Measurements from ENCODE around the gene ALG1. TPM values are rescaled to one million over a fixed set of nuclear protein-coding genes. Genes with fewer than 3 reads are reported as not detected.

ALG1 gene
- polyA plus RNA-seq (ENCODE audit: insufficient read length in 10 of 10), result 10 to 100 TPM in 9 of 10 donors, 1 to 10 TPM in 1; 9.5 to 14.1 (median 10.7) TPM
- long read RNA-seq, donor 1, transcript ALG1-201 (13 exons, 2,132 nt), result major isoform, 5 of 5 reads
- long read RNA-seq, donor 1, partial matches to known transcripts, result 0 of 5 reads
- long read RNA-seq, donor 1, other reads (novel, unspliced or antisense), result 0 of 5 reads
- long read RNA-seq, donor 2, partial matches to known transcripts, result 0 of 4 reads
- long read RNA-seq, donor 2, other reads (novel, unspliced or antisense), result 0 of 4 reads
- long read RNA-seq, donor 3, result 0 reads
- long read RNA-seq, donor 4, partial matches to known transcripts, result 0 of 3 reads
- long read RNA-seq, donor 4, other reads (novel, unspliced or antisense), result 0 of 3 reads
- long read RNA-seq, donor 5, partial matches to known transcripts, result 0 of 3 reads
- long read RNA-seq, donor 5, other reads (novel, unspliced or antisense), result 0 of 3 reads
- long read RNA-seq, donor 6, partial matches to known transcripts, result 0 of 1 reads
- long read RNA-seq, donor 6, other reads (novel, unspliced or antisense), result 0 of 1 reads
- long read RNA-seq, donor 7, partial matches to known transcripts, result 0 of 4 reads
- long read RNA-seq, donor 7, other reads (novel, unspliced or antisense), result 0 of 4 reads
- long read RNA-seq, donor 8, partial matches to known transcripts, result 0 of 2 reads
- long read RNA-seq, donor 8, other reads (novel, unspliced or antisense), result 0 of 2 reads
- long read RNA-seq, donor 9, result 0 reads

DNA sequence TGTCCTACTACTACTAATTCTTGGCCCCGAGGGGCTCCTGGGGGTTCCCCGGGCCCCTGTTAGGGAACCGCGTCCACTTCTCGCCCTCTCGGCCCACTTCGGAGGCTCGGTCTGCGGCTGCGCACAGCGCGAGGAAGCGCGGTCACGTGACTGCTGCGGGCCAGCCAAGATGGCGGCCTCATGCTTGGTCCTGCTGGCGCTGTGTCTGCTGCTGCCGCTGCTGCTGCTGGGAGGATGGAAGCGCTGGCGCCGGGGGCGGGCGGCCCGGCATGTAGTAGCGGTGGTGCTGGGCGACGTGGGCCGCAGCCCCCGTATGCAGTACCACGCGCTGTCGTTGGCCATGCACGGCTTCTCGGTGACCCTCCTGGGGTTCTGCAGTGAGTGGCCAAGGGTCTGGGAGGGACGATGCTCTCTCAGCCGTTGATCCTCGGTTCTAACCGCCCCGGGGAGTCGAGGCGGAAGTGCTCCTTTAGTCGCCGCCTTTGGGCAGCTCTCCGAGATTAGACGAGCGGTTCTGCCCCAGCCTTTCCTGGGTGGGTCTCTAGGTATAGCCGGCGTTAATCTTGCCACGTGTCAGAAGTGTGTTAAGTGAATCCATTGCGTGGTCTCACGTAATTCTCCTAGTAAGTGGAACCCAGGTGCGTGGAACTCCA is at the start of gene ALG1:
ALG1 (plus strand) TSS at position 163 of the 653 bp plus-strand sequence; CDS start at position 170, 7 bp downstream.
- peak; percentile 83 to 97 (median 93) for DNase-seq

GRCh38 chr16:5022521-5022920 is 49.1 kb upstream of the ALG1 start:
- no peak for DNase-seq

- peak in 1 of 3 donors; percentile 27 for DNase-seq
Measured at GRCh38 chr16:5024632-5025031, 47.0 kb upstream of the ALG1 start.

DNA sequence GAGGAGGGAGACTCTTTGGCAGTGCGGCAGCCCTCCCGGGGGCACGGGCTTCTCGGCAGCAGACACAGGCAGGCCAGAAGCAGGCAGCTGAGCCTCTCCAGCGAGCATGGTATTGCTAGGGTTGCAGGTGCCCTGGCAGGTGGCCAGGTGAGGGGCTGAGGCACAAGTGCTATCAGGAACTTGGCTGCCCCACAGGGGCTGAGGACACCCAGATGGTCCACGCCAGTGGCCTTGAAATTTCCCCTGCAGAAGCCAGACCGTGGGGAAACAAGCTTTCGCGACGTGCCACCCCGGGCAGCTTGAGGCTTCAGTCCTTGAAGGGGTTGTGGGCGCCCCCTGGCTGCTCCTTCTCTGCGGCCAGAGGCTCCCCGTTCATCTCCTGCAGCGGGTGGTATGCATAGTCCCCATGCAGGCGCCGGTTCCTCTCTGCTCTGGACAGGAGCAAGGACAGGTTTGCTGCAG is 46.4 kb upstream of the ALG1 start:
- peak in 1 of 3 donors; percentile 27 for DNase-seq

- DNase-seq, result no peak
Measured at GRCh38 chr16:5026664-5027063, 45.0 kb upstream of the ALG1 start.

- no peak for DNase-seq
Measured at GRCh38 chr16:5027086-5027485, 44.6 kb upstream of the ALG1 start.

- DNase-seq, result no peak
Measured at GRCh38 chr16:5027575-5028235, 43.9 kb upstream of the ALG1 start.

- no peak for DNase-seq
Measured at GRCh38 chr16:5028950-5029475, 42.6 kb upstream of the ALG1 start.

DNA sequence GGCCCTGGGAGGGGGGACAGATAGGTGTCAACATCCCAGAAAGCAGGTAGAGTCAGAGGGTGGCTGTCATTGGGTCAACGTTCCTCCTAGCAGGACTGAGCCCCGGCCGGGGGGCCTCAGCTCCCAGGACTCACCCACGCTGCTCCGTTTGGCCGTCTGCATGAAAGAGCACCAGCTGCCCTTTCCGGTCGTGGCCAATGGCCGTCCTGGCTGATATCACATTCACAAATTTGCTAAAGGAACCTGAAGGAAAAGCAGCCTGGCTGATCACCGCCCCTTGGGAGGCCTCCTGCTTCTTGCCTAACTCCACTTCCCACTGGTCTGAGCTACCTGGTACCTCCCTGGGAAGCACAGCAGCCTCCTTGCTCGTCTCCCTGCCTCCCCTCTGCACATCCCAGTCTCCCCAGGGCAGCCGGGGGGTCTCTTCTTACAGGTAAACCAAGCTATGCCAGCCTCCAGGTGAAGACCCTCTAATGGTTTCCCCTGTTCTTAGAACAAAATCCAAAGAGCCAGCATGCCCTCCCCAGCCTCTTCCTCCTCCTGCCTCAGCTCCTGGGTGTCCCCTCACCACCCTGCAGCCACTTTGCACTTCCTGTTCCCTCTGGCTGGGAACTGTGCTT is 41.3 kb upstream of the ALG1 start:
- DNase-seq, result no peak

- DNase-seq, result no peak
Measured at GRCh38 chr16:5031601-5032000, 40.0 kb upstream of the ALG1 start.

GRCh38 chr16:5032748-5033167 is 38.9 kb upstream of the ALG1 start:
- DNase-seq, result no peak

DNA sequence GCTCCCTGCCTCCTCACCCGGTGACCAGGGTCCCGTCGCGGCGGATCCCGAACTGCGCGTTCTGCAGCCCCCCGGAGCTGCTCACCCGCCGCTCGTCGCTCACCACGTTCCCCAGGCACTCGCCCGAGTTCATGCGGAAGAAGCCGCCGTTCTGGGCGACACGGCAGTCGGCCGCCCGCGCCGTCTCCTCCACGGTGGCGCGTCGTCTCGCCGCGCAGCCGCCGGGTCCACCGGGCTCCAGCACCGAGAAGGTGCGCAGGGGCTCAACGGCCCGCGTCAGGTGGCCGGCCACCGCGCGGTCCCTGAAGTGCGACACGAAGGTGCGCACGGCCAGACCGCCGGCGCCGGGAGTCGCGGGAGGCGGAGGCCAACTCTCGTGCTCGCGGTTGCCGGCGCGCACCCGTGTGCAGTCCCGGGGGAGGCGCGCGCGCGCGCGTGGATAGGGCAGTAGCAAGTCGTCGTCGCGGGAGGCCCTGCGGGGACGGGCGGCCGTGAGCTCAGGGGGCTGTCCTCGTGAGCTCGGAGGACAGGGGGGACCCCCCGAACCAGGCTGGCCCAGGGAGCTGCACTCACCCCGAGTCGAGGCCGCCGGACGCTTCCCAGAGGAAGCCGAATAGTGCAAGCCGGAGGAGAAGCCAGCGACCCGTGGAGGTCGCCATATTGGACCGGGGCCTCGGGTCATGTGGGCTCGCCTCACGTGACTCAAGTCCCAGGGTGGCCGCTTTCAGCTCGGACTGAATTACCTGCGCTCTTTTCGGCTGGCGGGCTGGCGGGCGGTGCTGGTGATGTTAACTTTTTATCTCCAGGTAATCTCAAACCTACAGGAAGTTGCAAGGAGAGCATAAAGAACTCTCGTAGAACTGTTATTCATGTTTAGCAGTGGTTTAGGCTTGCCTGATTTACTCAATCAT is 38.1 kb upstream of the ALG1 start, which contains the start of gene NAGPA:
NAGPA (minus strand) TSS at position 680 of the 911 bp plus-strand sequence; CDS start at position 659, 21 bp downstream.
- peak; percentile 85 to 95 (median 88) for DNase-seq

DNA sequence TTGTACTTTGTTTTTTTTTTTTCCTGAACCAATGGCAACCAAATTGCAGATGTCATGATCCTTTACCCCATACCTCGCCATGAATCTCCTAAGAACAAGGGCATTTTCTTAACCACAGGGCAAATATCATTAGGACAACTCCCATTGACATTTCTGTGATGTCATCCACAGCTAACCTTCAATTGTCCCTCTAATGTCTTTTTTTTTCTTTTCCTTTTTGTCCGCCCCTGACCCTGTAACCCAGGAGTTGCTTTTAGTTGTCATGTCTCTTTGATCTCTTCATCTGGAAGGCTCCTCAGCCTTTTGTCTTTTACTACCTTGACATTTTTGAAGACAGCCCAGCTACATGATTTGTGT is 37.5 kb upstream of the ALG1 start:
- DNase-seq, result no peak

- no peak for DNase-seq
Measured at GRCh38 chr16:5035909-5036227, 35.8 kb upstream of the ALG1 start.

- peak in 1 of 3 donors; percentile 15 for DNase-seq
Measured at GRCh38 chr16:5036228-5037156, 35.2 kb upstream of the ALG1 start.

DNA sequence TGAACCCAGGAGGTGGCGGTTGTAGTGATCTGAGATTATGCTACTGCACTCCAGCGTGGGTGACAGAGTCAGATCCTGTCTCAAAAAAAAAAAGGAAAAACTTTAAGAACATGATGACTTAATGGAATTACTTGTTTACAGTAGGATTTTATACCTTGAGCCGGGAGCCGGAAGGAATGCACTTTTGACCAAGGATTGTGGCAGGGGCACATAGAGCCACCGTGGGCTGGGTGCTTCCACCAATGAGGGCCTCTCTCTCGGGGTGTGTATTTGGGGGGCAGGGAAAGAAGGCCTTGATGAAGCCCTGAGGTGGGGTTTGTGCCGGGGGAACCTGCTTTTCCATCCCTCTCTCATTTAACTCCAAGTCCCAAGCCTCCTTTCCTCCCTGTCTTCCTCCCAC is 31.2 kb upstream of the ALG1 start:
- DNase-seq, result no peak

- no peak for DNase-seq
Measured at GRCh38 chr16:5041600-5042133, 30.0 kb upstream of the ALG1 start.

- no peak for DNase-seq
Measured at GRCh38 chr16:5042574-5043171, 29.0 kb upstream of the ALG1 start.

Data from muscle of back (tissue), 13 donors.